Measurements from ENCODE around the gene DUSP8.
"Not testable (repeated sequence)": the region's sequence is repeated elsewhere in the genome, so short reads cannot be mapped to it uniquely, and the experiment has no call there.

DUSP8 gene

GRCh38 chr11:1589996-1590395 is 17.9 kb upstream of the DUSP8 start:
- no peak overlapping the region for H3K27ac ChIP-seq (ENCODE audit: low read length)
- no peaks in the 10 kb centered on the region for H3K36me3 ChIP-seq (replicated peaks; ENCODE audit: low read depth, low read length)
- no peaks in the 10 kb centered on the region for H3K79me2 ChIP-seq (ENCODE audit: low read length)
- no peaks in the 10 kb centered on the region for H3K4me1 ChIP-seq (ENCODE audit: low read length)
- no peak overlapping the region for H3K9ac ChIP-seq (ENCODE audit: low read length)
- H2AFZ ChIP-seq (ENCODE audit: low read depth, low read length) = no peak overlapping the region
- no peaks in the 10 kb centered on the region for H3K9me3 ChIP-seq (ENCODE audit: insufficient read depth, low read length)
- H3K27me3 ChIP-seq (ENCODE audit: low read depth, low read length) = peaks cover 25% of the 10 kb centered on the region
- TF ChIP-seq EZH2phosphoT487 (IDR thresholded peaks at IDR 0.05; ENCODE audit: low read depth) = no peak
- no peak for TF ChIP-seq CTCF (IDR thresholded peaks at IDR 0.05; ENCODE audit: low read depth, low read length)
- H4K20me1 ChIP-seq (ENCODE audit: insufficient read depth, low read length) = no peaks in the 10 kb centered on the region
- H3K4me2 ChIP-seq (ENCODE audit: low read length) = no peak overlapping the region
- no peak overlapping the region for H3K4me3 ChIP-seq (ENCODE audit: low read length)

- H3K9me3 ChIP-seq (ENCODE audit: insufficient read depth, low read length); H3K27ac ChIP-seq (ENCODE audit: low read length); H3K4me1 ChIP-seq (ENCODE audit: low read length); H3K9ac ChIP-seq (ENCODE audit: low read length); H4K20me1 ChIP-seq (ENCODE audit: insufficient read depth, low read length); H3K4me3 ChIP-seq (ENCODE audit: low read length); H3K4me2 ChIP-seq (ENCODE audit: low read length); H2AFZ ChIP-seq (ENCODE audit: low read depth, low read length); H3K79me2 ChIP-seq (ENCODE audit: low read length); H3K36me3 ChIP-seq (replicated peaks; ENCODE audit: low read depth, low read length): not testable (repeated sequence)
- peaks cover 21% of the 10 kb centered on the region for H3K27me3 ChIP-seq (ENCODE audit: low read depth, low read length)
Measured at GRCh38 chr11:1589191-1589963, 17.3 kb upstream of the DUSP8 start.

- TF ChIP-seq CTCF (IDR thresholded peaks at IDR 0.05; ENCODE audit: low read depth, low read length) (no peak), EZH2phosphoT487 (IDR thresholded peaks at IDR 0.05; ENCODE audit: low read depth) (no peak)
- no peaks in the 10 kb centered on the region for H4K20me1 ChIP-seq (ENCODE audit: insufficient read depth, low read length)
- no peak overlapping the region for H3K4me3 ChIP-seq (ENCODE audit: low read length)
- H3K9me3 ChIP-seq (ENCODE audit: insufficient read depth, low read length) = no peaks in the 10 kb centered on the region
- no peaks in the 10 kb centered on the region for H3K36me3 ChIP-seq (replicated peaks; ENCODE audit: low read depth, low read length)
- no peak overlapping the region for H2AFZ ChIP-seq (ENCODE audit: low read depth, low read length)
- no peaks in the 10 kb centered on the region for H3K79me2 ChIP-seq (ENCODE audit: low read length)
- no peak overlapping the region for H3K27ac ChIP-seq (ENCODE audit: low read length)
- H3K27me3 ChIP-seq (ENCODE audit: low read depth, low read length) = peaks cover 13% of the 10 kb centered on the region
- no peak overlapping the region for H3K4me2 ChIP-seq (ENCODE audit: low read length)
- no peaks in the 10 kb centered on the region for H3K4me1 ChIP-seq (ENCODE audit: low read length)
- no peak overlapping the region for H3K9ac ChIP-seq (ENCODE audit: low read length)
Measured at GRCh38 chr11:1586699-1587098, 14.6 kb upstream of the DUSP8 start.

- H3K27me3 ChIP-seq (ENCODE audit: low read depth, low read length) = peaks cover 10% of the 10 kb centered on the region
- H2AFZ ChIP-seq (ENCODE audit: low read depth, low read length); H4K20me1 ChIP-seq (ENCODE audit: insufficient read depth, low read length); H3K79me2 ChIP-seq (ENCODE audit: low read length); H3K36me3 ChIP-seq (replicated peaks; ENCODE audit: low read depth, low read length); H3K4me1 ChIP-seq (ENCODE audit: low read length); H3K9ac ChIP-seq (ENCODE audit: low read length); H3K27ac ChIP-seq (ENCODE audit: low read length); H3K4me3 ChIP-seq (ENCODE audit: low read length); H3K4me2 ChIP-seq (ENCODE audit: low read length); H3K9me3 ChIP-seq (ENCODE audit: insufficient read depth, low read length): not testable (repeated sequence)
Measured at GRCh38 chr11:1584661-1585370, 12.7 kb upstream of the DUSP8 start, which contains the start of gene KRTAP5-1. KRTAP5-1 (minus strand) TSS chr11:1585283; CDS start chr11:1585249, 34 bp downstream.

DNA sequence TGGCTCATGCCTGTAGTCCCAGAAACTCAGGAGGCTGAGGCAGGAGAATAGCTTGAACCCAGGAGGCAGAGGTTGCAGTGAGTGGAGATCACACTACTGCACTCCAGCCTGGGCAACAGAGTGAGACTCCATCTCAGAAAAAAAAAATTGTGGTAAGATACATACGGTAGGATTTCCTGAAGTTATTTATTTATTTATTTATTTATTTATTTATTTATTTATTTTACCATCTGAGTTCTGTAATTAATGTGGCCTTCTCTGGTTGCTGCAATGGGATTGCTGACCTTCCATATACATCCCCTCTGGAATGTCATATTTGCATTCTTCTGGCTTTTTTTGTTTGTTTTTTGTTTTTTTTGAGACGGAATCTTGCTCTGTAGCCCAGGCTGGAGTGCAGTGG is 10.8 kb upstream of the DUSP8 start:
- not testable (repeated sequence) for H3K36me3 ChIP-seq (replicated peaks; ENCODE audit: low read depth, low read length); H4K20me1 ChIP-seq (ENCODE audit: insufficient read depth, low read length); H3K79me2 ChIP-seq (ENCODE audit: low read length); H3K9ac ChIP-seq (ENCODE audit: low read length); H3K27ac ChIP-seq (ENCODE audit: low read length); H2AFZ ChIP-seq (ENCODE audit: low read depth, low read length); H3K4me1 ChIP-seq (ENCODE audit: low read length); H3K4me3 ChIP-seq (ENCODE audit: low read length); H3K4me2 ChIP-seq (ENCODE audit: low read length); H3K9me3 ChIP-seq (ENCODE audit: insufficient read depth, low read length)
- H3K27me3 ChIP-seq (ENCODE audit: low read depth, low read length) = peaks cover 11% of the 10 kb centered on the region; the same call in 1 of the 2 replicates

Measured in OCI-LY3 (cell line).